ENCODE data around the gene ACOXL.

- no peak for TF ChIP-seq POLR2A (IDR thresholded peaks at IDR 0.05; ENCODE audit: low read length)
- no peak for TF ChIP-seq GATA1 (IDR thresholded peaks at IDR 0.05; ENCODE audit: low read depth, low read length)
Measured at GRCh38 chr2:110980339-110981062, 248.1 kb downstream of the ACOXL start.

All from erythroblast (primary cell).